Stimulated activated CD8-positive, alpha-beta memory T cell treated with anti-CD3 and anti-CD28 coated beads, Interleukin-15, amount 100 ng/mL, for 1 hour (primary cell): Measurements from ENCODE around the gene L3HYPDH.
A peak's percentile ranks its signal among the peaks of the same experiment; 100 is the strongest.

Source experiments
- DNase-seq: peaks from one replicate; pipeline ENCODE4 v3.0.0-alpha.2; 2020; ENCODE audit warnings: low read depth

Gene L3HYPDH

GRCh38 chr14:59483819-59484638 is at the start of gene L3HYPDH, which contains the start of gene JKAMP:
Gene L3HYPDH, minus strand, starts transcription at chr14:59484408. Its CDS starts 92 bp downstream, at chr14:59484316.
Gene JKAMP, plus strand, starts transcription at chr14:59484517. Its CDS starts 73 bp downstream, at chr14:59484590.
- DNase-seq, result peak; percentile 94

GRCh38 chr14:59532419-59532818 is 48.2 kb upstream of the L3HYPDH start:
- DNase-seq, result no peak

GRCh38 chr14:59530349-59530748 is 46.1 kb upstream of the L3HYPDH start:
- no peak for DNase-seq

- no peak for DNase-seq
These were observed 45.0 kb upstream of the L3HYPDH start for GRCh38 chr14:59529189-59529588.

- no peak for DNase-seq
These were observed 36.0 kb upstream of the L3HYPDH start for GRCh38 chr14:59520224-59520623.

- no peak for DNase-seq
These were observed 27.8 kb upstream of the L3HYPDH start for GRCh38 chr14:59511916-59512575.

GRCh38 chr14:59510966-59511365 is 26.8 kb upstream of the L3HYPDH start:
- DNase-seq, result no peak

- DNase-seq, result no peak
These were observed 25.8 kb upstream of the L3HYPDH start for GRCh38 chr14:59510001-59510400.

- DNase-seq, result no peak
These were observed 24.9 kb upstream of the L3HYPDH start for GRCh38 chr14:59509101-59509500.

GRCh38 chr14:59507752-59508103 is 23.5 kb upstream of the L3HYPDH start:
- no peak for DNase-seq

GRCh38 chr14:59507063-59507751 is 23.0 kb upstream of the L3HYPDH start:
- DNase-seq, result peak; percentile 23

GRCh38 chr14:59503256-59503655 is 19.0 kb upstream of the L3HYPDH start:
- DNase-seq, result no peak

GRCh38 chr14:59500732-59501131 is 16.5 kb upstream of the L3HYPDH start:
- DNase-seq, result no peak

GRCh38 chr14:59492384-59492783 is 8.2 kb upstream of the L3HYPDH start:
- DNase-seq, result no peak

GRCh38 chr14:59490756-59491155 is 6.5 kb upstream of the L3HYPDH start:
- DNase-seq, result no peak

- DNase-seq, result no peak
These were observed 499 bp upstream of the L3HYPDH start for GRCh38 chr14:59484639-59485175.

GRCh38 chr14:59483363-59483762 is 845 bp downstream of the L3HYPDH start:
- DNase-seq, result no peak

GRCh38 chr14:59482541-59483331 is 1.5 kb downstream of the L3HYPDH start:
- DNase-seq, result no peak

GRCh38 chr14:59481871-59482540 is 2.2 kb downstream of the L3HYPDH start:
- no peak for DNase-seq

GRCh38 chr14:59481407-59481806 is 2.8 kb downstream of the L3HYPDH start:
- no peak for DNase-seq

GRCh38 chr14:59480166-59480565 is 4.0 kb downstream of the L3HYPDH start:
- no peak for DNase-seq
